ENCODE measurements around the gene ADK. TPM values are rescaled to one million over a fixed set of nuclear protein-coding genes. Genes with fewer than 3 reads are reported as not detected.

The ADK gene
- total and polyA plus RNA-seq, 2 donors (not counting 3 experiments of a cell fraction or from before 2014, with no cell fraction given), result 11.7 to 46.5 TPM

- ChIA-PET CTCF (no interaction called here), POLR2A (no interaction called here)
- FAIRE-seq (no peak), DNase-seq (ENCODE audit: low read depth, low spot score) (no peak)
- Histone ChIP-seq H3K79me2 (ENCODE audit: control insufficient read depth, insufficient read depth, low read length) (no peaks in the 10 kb centered on the region), H3K9me1 (replicated peaks; ENCODE audit: control insufficient read depth, extremely low read depth, insufficient read depth, low read length) (no peaks in the 10 kb centered on the region), H2AFZ (ENCODE audit: low read depth, low read length) (no peak overlapping the region), H3K36me3 (ENCODE audit: control insufficient read depth in 2 of 2, extremely low read depth in 1 of 2, insufficient read depth in 2 of 2, low read length in 2 of 2) (no peaks in the 10 kb centered on the region), H4K20me1 (replicated peaks; ENCODE audit: control insufficient read depth, extremely low read depth, insufficient read depth, low read length) (no peaks in the 10 kb centered on the region), H3K27ac (ENCODE audit: insufficient read depth, low read depth, low read length) (no peak overlapping the region), H3K9ac (replicated peaks; ENCODE audit: extremely low read depth, insufficient read depth, low read length) (no peak overlapping the region), H3K4me1 (ENCODE audit: control insufficient read depth, extremely low read depth, insufficient read depth, low read length) (no peaks in the 10 kb centered on the region), H3K27me3 (ENCODE audit: control insufficient read depth in 2 of 2, insufficient read depth in 2 of 2, low read length in 2 of 2) (no peaks in the 10 kb centered on the region), H3K4me3 (replicated peaks in 1 of 3; ENCODE audit: insufficient read depth in 1 of 3, low read depth in 1 of 3, low read length in 3 of 3) (no peak overlapping the region), H3K9me3 (replicated peaks; ENCODE audit: control insufficient read depth, insufficient read depth, low read length) (no peaks in the 10 kb centered on the region), H3K4me2 (ENCODE audit: insufficient read depth, low read length) (no peak overlapping the region)
- TF ChIP-seq POLR2AphosphoS5 (IDR thresholded peaks at IDR 0.05; ENCODE audit: insufficient read depth, low read depth, low read length) (no peak), MAX (IDR thresholded peaks at IDR 0.05; ENCODE audit: insufficient read depth, insufficient read length) (no peak), GATA2 (IDR thresholded peaks at IDR 0.05; ENCODE audit: insufficient read depth, insufficient read length, low read depth, low read length) (no peak), FOS (IDR thresholded peaks at IDR 0.05; ENCODE audit: borderline replicate concordance, insufficient read depth, low read length) (no peak), MYC (IDR thresholded peaks at IDR 0.05; ENCODE audit: low read depth, low read length) (no peak)
- intact Hi-C loops (cut with micrococcal nuclease), result no loop called here
- dilution Hi-C loops (cut with MboI; ENCODE audit: extremely low pct_ligation_motif_present, low sequenced_read_pairs), result no loop called here
- no TSS peak for BruUV-seq (replicated peaks)
Observed at GRCh38 chr10:74671716-74672115, 520.7 kb downstream of the ADK start.

- no TSS peak for BruUV-seq (replicated peaks)
- Histone ChIP-seq H3K9ac (replicated peaks; ENCODE audit: extremely low read depth, insufficient read depth, low read length) (no peak overlapping the region), H4K20me1 (replicated peaks; ENCODE audit: control insufficient read depth, extremely low read depth, insufficient read depth, low read length) (no peaks in the 10 kb centered on the region), H3K4me3 (replicated peaks in 1 of 3; ENCODE audit: insufficient read depth in 1 of 3, low read depth in 1 of 3, low read length in 3 of 3) (no peak overlapping the region), H3K4me1 (ENCODE audit: control insufficient read depth, extremely low read depth, insufficient read depth, low read length) (no peaks in the 10 kb centered on the region), H3K4me2 (ENCODE audit: insufficient read depth, low read length) (no peak overlapping the region), H3K27me3 (ENCODE audit: control insufficient read depth in 2 of 2, insufficient read depth in 2 of 2, low read length in 2 of 2) (no peaks in the 10 kb centered on the region), H3K9me1 (replicated peaks; ENCODE audit: control insufficient read depth, extremely low read depth, insufficient read depth, low read length) (no peaks in the 10 kb centered on the region), H3K9me3 (replicated peaks; ENCODE audit: control insufficient read depth, insufficient read depth, low read length) (no peaks in the 10 kb centered on the region), H3K79me2 (ENCODE audit: control insufficient read depth, insufficient read depth, low read length) (no peaks in the 10 kb centered on the region), H3K27ac (ENCODE audit: insufficient read depth, low read depth, low read length) (no peak overlapping the region), H3K36me3 (ENCODE audit: control insufficient read depth in 2 of 2, extremely low read depth in 1 of 2, insufficient read depth in 2 of 2, low read length in 2 of 2) (no peaks in the 10 kb centered on the region), H2AFZ (ENCODE audit: low read depth, low read length) (no peak overlapping the region)
- dilution Hi-C loops (cut with MboI; ENCODE audit: extremely low pct_ligation_motif_present, low sequenced_read_pairs), result no loop called here
- FAIRE-seq, result no peak
- TF ChIP-seq MYC (IDR thresholded peaks at IDR 0.05; ENCODE audit: low read depth, low read length) (no peak), EZH2 (IDR thresholded peaks at IDR 0.05; ENCODE audit: borderline replicate concordance, low read depth, low read length, severe bottlenecking) (no peak), FOS (IDR thresholded peaks at IDR 0.05; ENCODE audit: borderline replicate concordance, insufficient read depth, low read length) (no peak), GATA2 (IDR thresholded peaks at IDR 0.05; ENCODE audit: insufficient read depth, insufficient read length, low read depth, low read length) (no peak), POLR2A (IDR thresholded peaks at IDR 0.05; ENCODE audit: low read depth, low read length) (no peak), JUN (IDR thresholded peaks at IDR 0.05; ENCODE audit: borderline replicate concordance, insufficient read depth, insufficient read length, low read depth) (no peak), POLR2AphosphoS5 (IDR thresholded peaks at IDR 0.05; ENCODE audit: insufficient read depth, low read depth, low read length) (no peak), MAX (IDR thresholded peaks at IDR 0.05; ENCODE audit: insufficient read depth, insufficient read length) (no peak), CTCF (IDR thresholded peaks at IDR 0.05; ENCODE audit: extremely low read depth in 1 of 2, insufficient read depth in 1 of 2, low read depth in 1 of 2, low read length in 2 of 2) (no peak)
- no peak for DNase-seq (ENCODE audit: low read depth, low spot score)
- POLR2A ChIA-PET, result no interaction called here
- CTCF ChIA-PET, result interaction anchor here (1.2 to 2.1 kb wide), 3 partner anchors 27 to 253 kb away, joined by 3 to 4 read pairs (median 3); no protein-coding TSS in a partner anchor
- intact Hi-C loops (cut with micrococcal nuclease), result no loop called here
Observed at GRCh38 chr10:74672430-74673165, 521.6 kb downstream of the ADK start.

All from endothelial cell of umbilical vein (primary cell).